ENCODE measurements around the gene HPCAL1. TPM values are rescaled to one million over a fixed set of nuclear protein-coding genes. Genes with fewer than 3 reads are reported as not detected.

HPCAL1 gene
- total and polyA plus RNA-seq, 8 donors: 58.1 to 108 (median 72.1) TPM

GRCh38 chr2:10404324-10405143, 101.8 kb downstream of the HPCAL1 start:
- Histone ChIP-seq H3K4me1 (peaks cover 34 to 91% of the 10 kb centered on the region in 2 donors), H3K27me3 (no peaks in the 10 kb centered on the region), H3K9me3 (no peaks in the 10 kb centered on the region), H3K27ac (peak overlapping the region; percentile 54 to 81), H3K4me3 (no peak overlapping the region), H3K36me3 (peaks cover 0 to 5% of the 10 kb centered on the region in 2 donors)
- ATAC-seq: no peak
- TF ChIP-seq CTCF (IDR thresholded peaks at IDR 0.05): no peak
- intact Hi-C loops (cut with DNase I): loop anchor here in 1 of 2 donors (10.0 kb wide), 1 partner anchor 100 kb away; the partner anchor contains the start of gene HPCAL1
- DNase-seq: no peak

GRCh38 chr2:10405448-10405847, 102.7 kb downstream of the HPCAL1 start:
- TF ChIP-seq CTCF (IDR thresholded peaks at IDR 0.05): no peak
- peak overlapping the region; percentile 54 to 81 for H3K27ac ChIP-seq
- intact Hi-C loops (cut with DNase I): loop anchor here in 1 of 2 donors (10.0 kb wide), 1 partner anchor 101 kb away; the partner anchor contains the start of gene HPCAL1
- peaks cover 0 to 5% of the 10 kb centered on the region in 2 donors for H3K36me3 ChIP-seq
- H3K9me3 ChIP-seq: no peaks in the 10 kb centered on the region
- H3K4me1 ChIP-seq: peaks cover 34 to 91% of the 10 kb centered on the region in 2 donors
- H3K4me3 ChIP-seq: no peak overlapping the region
- ATAC-seq: peak; percentile 10
- no peaks in the 10 kb centered on the region for H3K27me3 ChIP-seq
- peak in 1 of 4 donors; percentile 63 for DNase-seq

GRCh38 chr2:10406016-10406415, 103.3 kb downstream of the HPCAL1 start:
- Histone ChIP-seq H3K9me3 (no peaks in the 10 kb centered on the region), H3K27me3 (no peaks in the 10 kb centered on the region), H3K4me1 (peaks cover 34 to 91% of the 10 kb centered on the region in 2 donors), H3K27ac (peak overlapping the region; percentile 54 to 81), H3K36me3 (peaks cover 0 to 5% of the 10 kb centered on the region in 2 donors), H3K4me3 (no peak overlapping the region)
- intact Hi-C loops (cut with DNase I): loop anchor here in 1 of 2 donors (10.0 kb wide), 1 partner anchor 101 kb away; the partner anchor contains the start of gene HPCAL1
- TF ChIP-seq CTCF (IDR thresholded peaks at IDR 0.05): no peak
- DNase-seq: no peak
- no peak for ATAC-seq

GRCh38 chr2:10406491-10407188, 103.9 kb downstream of the HPCAL1 start:
- H3K4me3 ChIP-seq: no peak overlapping the region
- no peaks in the 10 kb centered on the region for H3K27me3 ChIP-seq
- no peak for DNase-seq
- peaks cover 0 to 5% of the 10 kb centered on the region in 2 donors for H3K36me3 ChIP-seq
- peak overlapping the region; percentile 54 to 81 for H3K27ac ChIP-seq
- H3K4me1 ChIP-seq: peaks cover 34 to 87% of the 10 kb centered on the region in 2 donors
- TF ChIP-seq CTCF (IDR thresholded peaks at IDR 0.05): no peak
- no peaks in the 10 kb centered on the region for H3K9me3 ChIP-seq
- intact Hi-C loops (cut with DNase I): loop anchor here in 1 of 2 donors (10.0 kb wide), 1 partner anchor 102 kb away; the partner anchor contains the start of gene HPCAL1
- ATAC-seq: no peak

All from left lung (tissue), 10 donors.